ENCODE data around the gene PADI2. TPM values are rescaled to one million over a fixed set of nuclear protein-coding genes. Genes with fewer than 3 reads are reported as not detected.

Gene PADI2
- total and polyA plus RNA-seq, 2 donors (not counting 1 experiment from before 2014, with no cell fraction given), result 0.25 to 14.2 TPM

DNA sequence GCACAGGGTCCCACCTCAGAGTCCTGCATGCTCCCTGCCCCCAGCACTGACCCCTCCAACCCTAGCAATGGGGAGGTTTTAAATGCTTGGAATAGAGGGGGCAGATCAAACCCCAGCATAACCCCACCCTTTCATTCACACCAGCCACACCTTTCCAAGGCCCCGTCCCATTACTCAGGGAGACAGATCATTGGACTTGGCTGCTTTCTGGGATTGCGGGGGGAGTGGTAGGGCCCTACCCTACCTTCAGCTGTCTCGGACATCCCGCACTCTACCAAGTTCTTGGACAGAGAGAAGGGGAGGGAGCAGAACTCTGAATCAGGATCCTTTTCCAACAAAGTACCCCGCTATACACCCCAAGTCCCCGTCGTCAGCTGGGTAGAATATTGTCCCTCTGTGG lies 983 bp downstream of the PADI2 start:
- intact Hi-C loops (cut with micrococcal nuclease), result loop anchor here (2.0 kb wide), 1 partner anchor 63 kb away; the partner anchor contains the start of gene SDHB
- Histone ChIP-seq H3K4me1 (ENCODE audit: control insufficient read depth in 2 of 2, insufficient read depth in 2 of 2, low read length in 2 of 2) (peaks cover 19% of the 10 kb centered on the region in 2 donors), H3K9ac (ENCODE audit: low read length) (no peak overlapping the region), H3K27ac (ENCODE audit: low read length in 2 of 2) (no peak overlapping the region), H3K79me2 (ENCODE audit: control insufficient read depth, insufficient read depth, low read length) (no peaks in the 10 kb centered on the region), H4K20me1 (ENCODE audit: control insufficient read depth, insufficient read depth, low read length, poor library complexity, severe bottlenecking) (no peaks in the 10 kb centered on the region), H3K4me2 (replicated peaks; ENCODE audit: low read depth, low read length, poor library complexity, severe bottlenecking) (peak overlapping the region; percentile 90), H3K27me3 (replicated peaks in 1 of 4; ENCODE audit: control extremely low read depth in 1 of 4, control insufficient read depth in 3 of 4, insufficient read depth in 4 of 4, low read length in 3 of 4) (peaks cover 0 to 16% (median 6%) of the 10 kb centered on the region in 4 experiments), H3K9me3 (ENCODE audit: control extremely low read depth in 1 of 3, control insufficient read depth in 2 of 3, insufficient read depth in 1 of 3, low read length in 2 of 3) (no peaks in the 10 kb centered on the region), H3K36me3 (replicated peaks in 1 of 2; ENCODE audit: control extremely low read depth in 1 of 2, control insufficient read depth in 1 of 2, extremely low read depth in 1 of 2, insufficient read depth in 2 of 2, low read length in 1 of 2) (no peaks in the 10 kb centered on the region), H3K4me3 (ENCODE audit: control extremely low read depth in 1 of 5, extremely low read depth in 1 of 5, insufficient read depth in 1 of 5, low read depth in 2 of 5, low read length in 4 of 5) (peak overlapping the region in 1 of 5 experiments; percentile 27), H2AFZ (ENCODE audit: insufficient read depth, low read depth, low read length, poor library complexity, severe bottlenecking) (no peak overlapping the region)
- ChIA-PET POLR2A (no interaction called here), CTCF (interaction anchor here (1.4 kb wide), 1 partner anchor 58 kb away, joined by 4 read pairs; no protein-coding TSS in a partner anchor)
- Mint-ChIP-seq H3K4me1 (peaks cover 30% of the 10 kb centered on the region), H3K27me3 (peaks cover 10% of the 10 kb centered on the region), H3K9me3 (ENCODE audit: insufficient read depth) (no peaks in the 10 kb centered on the region), H3K4me3 (peak overlapping the region; percentile 83), H3K27ac (peak overlapping the region; percentile 20)
- DNase-seq, result no peak
- WGBS (ENCODE audit: insufficient coverage), result no CpG with 5 or more reads among the region's 7 CpGs
- no peak for ATAC-seq (ENCODE audit: low read depth)
- TF ChIP-seq, protein P1, sequence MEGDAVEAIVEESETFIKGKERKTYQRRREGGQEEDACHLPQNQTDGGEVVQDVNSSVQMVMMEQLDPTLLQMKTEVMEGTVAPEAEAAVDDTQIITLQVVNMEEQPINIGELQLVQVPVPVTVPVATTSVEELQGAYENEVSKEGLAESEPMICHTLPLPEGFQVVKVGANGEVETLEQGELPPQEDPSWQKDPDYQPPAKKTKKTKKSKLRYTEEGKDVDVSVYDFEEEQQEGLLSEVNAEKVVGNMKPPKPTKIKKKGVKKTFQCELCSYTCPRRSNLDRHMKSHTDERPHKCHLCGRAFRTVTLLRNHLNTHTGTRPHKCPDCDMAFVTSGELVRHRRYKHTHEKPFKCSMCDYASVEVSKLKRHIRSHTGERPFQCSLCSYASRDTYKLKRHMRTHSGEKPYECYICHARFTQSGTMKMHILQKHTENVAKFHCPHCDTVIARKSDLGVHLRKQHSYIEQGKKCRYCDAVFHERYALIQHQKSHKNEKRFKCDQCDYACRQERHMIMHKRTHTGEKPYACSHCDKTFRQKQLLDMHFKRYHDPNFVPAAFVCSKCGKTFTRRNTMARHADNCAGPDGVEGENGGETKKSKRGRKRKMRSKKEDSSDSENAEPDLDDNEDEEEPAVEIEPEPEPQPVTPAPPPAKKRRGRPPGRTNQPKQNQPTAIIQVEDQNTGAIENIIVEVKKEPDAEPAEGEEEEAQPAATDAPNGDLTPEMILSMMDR (IDR thresholded peaks at IDR 0.05), result no peak
- no peak for TF ChIP-seq EZH2 (IDR thresholded peaks at IDR 0.05; ENCODE audit: borderline replicate concordance, insufficient read depth, low read depth, low read length, poor library complexity, severe bottlenecking)

DNA sequence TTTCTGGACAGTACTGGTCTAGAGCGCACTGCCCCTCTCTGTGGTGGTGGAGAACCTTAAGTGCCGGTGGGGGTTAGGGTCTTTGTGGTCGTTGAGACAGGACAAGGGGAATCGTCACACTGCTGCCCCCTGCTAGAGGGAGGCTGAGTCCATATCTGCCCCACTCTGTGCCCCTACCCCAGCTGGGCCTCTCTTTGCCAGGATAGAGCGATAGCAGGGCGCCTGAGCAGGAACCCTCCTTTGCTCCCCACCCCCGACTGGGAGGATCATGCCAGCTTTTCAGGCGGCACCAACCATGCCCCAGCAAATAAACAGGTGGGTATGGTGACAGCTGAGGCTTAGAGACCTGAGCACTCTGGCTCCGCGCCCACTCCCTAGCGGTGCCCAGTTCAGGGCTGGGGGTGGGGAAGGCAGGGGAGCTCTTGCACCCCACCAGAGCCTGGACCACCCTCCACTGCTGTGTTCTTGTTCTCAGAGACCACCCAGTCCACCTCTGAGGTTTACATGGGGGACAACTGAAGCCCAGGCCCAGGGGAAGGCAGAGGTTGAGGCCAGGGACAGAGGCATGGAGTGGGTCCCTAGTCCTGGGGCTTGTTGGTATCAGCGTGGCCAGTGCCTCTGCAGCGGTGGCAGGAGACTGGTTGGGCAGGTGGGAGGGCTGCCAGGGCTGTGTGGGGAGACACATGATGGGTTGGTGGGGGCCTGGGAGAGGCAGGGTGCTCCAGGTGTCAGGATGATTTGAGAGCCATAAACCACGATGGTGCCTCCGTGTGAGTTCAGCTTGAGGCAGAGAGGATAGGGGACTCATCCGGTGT lies 1.6 kb downstream of the PADI2 start:
- Mint-ChIP-seq H3K4me1 (peaks cover 30% of the 10 kb centered on the region), H3K9me3 (ENCODE audit: insufficient read depth) (no peaks in the 10 kb centered on the region), H3K27me3 (peaks cover 10% of the 10 kb centered on the region), H3K27ac (no peak overlapping the region), H3K4me3 (peak overlapping the region; percentile 83)
- H3K9me3 ChIP-seq (ENCODE audit: control extremely low read depth in 1 of 3, control insufficient read depth in 2 of 3, insufficient read depth in 1 of 3, low read length in 2 of 3), result no peaks in the 10 kb centered on the region
- DNase-seq, result no peak
- no peak for TF ChIP-seq EZH2 (IDR thresholded peaks at IDR 0.05; ENCODE audit: borderline replicate concordance, insufficient read depth, low read depth, low read length, poor library complexity, severe bottlenecking)
- TF ChIP-seq, protein P1 (IDR thresholded peaks at IDR 0.05), result no peak
- H3K4me3 ChIP-seq (ENCODE audit: control extremely low read depth in 1 of 5, extremely low read depth in 1 of 5, insufficient read depth in 1 of 5, low read depth in 2 of 5, low read length in 4 of 5), result no peak overlapping the region
- peaks cover 19% of the 10 kb centered on the region in 2 donors for H3K4me1 ChIP-seq (ENCODE audit: control insufficient read depth in 2 of 2, insufficient read depth in 2 of 2, low read length in 2 of 2)
- H3K27ac ChIP-seq (ENCODE audit: low read length in 2 of 2), result no peak overlapping the region
- no peaks in the 10 kb centered on the region for H3K36me3 ChIP-seq (replicated peaks in 1 of 2; ENCODE audit: control extremely low read depth in 1 of 2, control insufficient read depth in 1 of 2, extremely low read depth in 1 of 2, insufficient read depth in 2 of 2, low read length in 1 of 2)
- no peak overlapping the region for H2AFZ ChIP-seq (ENCODE audit: insufficient read depth, low read depth, low read length, poor library complexity, severe bottlenecking)
- no peak for ATAC-seq (ENCODE audit: low read depth)
- intact Hi-C loops (cut with micrococcal nuclease), result loop anchor here (2.0 kb wide), 1 partner anchor 63 kb away; the partner anchor contains the start of gene SDHB
- ChIA-PET POLR2A (no interaction called here), CTCF (interaction anchor here (1.4 kb wide), 1 partner anchor 58 kb away, joined by 4 read pairs; no protein-coding TSS in a partner anchor)
- H3K27me3 ChIP-seq (replicated peaks in 1 of 4; ENCODE audit: control extremely low read depth in 1 of 4, control insufficient read depth in 3 of 4, insufficient read depth in 4 of 4, low read length in 3 of 4), result peaks cover 0 to 16% (median 6%) of the 10 kb centered on the region in 4 experiments
- H4K20me1 ChIP-seq (ENCODE audit: control insufficient read depth, insufficient read depth, low read length, poor library complexity, severe bottlenecking), result no peaks in the 10 kb centered on the region
- H3K9ac ChIP-seq (ENCODE audit: low read length), result no peak overlapping the region
- no peaks in the 10 kb centered on the region for H3K79me2 ChIP-seq (ENCODE audit: control insufficient read depth, insufficient read depth, low read length)
- WGBS (ENCODE audit: insufficient coverage), result 85% methylated on average over 12 of the region's 16 CpGs
- no peak overlapping the region for H3K4me2 ChIP-seq (replicated peaks; ENCODE audit: low read depth, low read length, poor library complexity, severe bottlenecking)

All from B cell (primary cell).